Neuronal stem cell (in vitro differentiated cells): Measurements from ENCODE around the gene ADARB1.

ENCODE experiments used
- DNase-seq: peaks from one replicate; pipeline ENCODE4 v3.0.0-alpha.2; 2013; ENCODE audit warnings: low spot score
- H2AFZ ChIP-seq: one replicate; pipeline ENCODE4 v1.6.1; 2013; ENCODE audit warnings: mild to moderate bottlenecking, low read length, inconsistent platforms
- H2AK5ac ChIP-seq: 2 replicates; pipeline ENCODE4 v1.6.1; 2013; ENCODE audit warnings: low read depth, mild to moderate bottlenecking, inconsistent platforms, low read length, moderate library complexity, mixed read lengths
- H2BK120ac ChIP-seq: 2 replicates; pipeline ENCODE4 v1.6.1; 2013; ENCODE audit warnings: low read depth, mild to moderate bottlenecking, inconsistent platforms, low read length, moderate library complexity, mixed read lengths
- H2BK12ac ChIP-seq: one replicate; pipeline ENCODE4 v1.6.1; 2013; ENCODE audit warnings: low read length, inconsistent platforms
- H2BK15ac ChIP-seq: 2 replicates; pipeline ENCODE4 v1.6.1; 2013; ENCODE audit warnings: mild to moderate bottlenecking, low read length, inconsistent platforms, mixed read lengths
- H2BK5ac ChIP-seq: one replicate; pipeline ENCODE4 v1.6.1; 2013; ENCODE audit warnings: inconsistent platforms, mild to moderate bottlenecking, low read length, moderate library complexity
- H3K14ac ChIP-seq: one replicate; pipeline ENCODE4 v1.6.1; 2013; ENCODE audit warnings: low read length, inconsistent platforms
- H3K18ac ChIP-seq: 2 replicates; pipeline ENCODE4 v1.6.1; 2013; ENCODE audit warnings: low read length, inconsistent platforms
- H3K23ac ChIP-seq: 2 replicates; pipeline ENCODE4 v1.6.1; 2013; ENCODE audit warnings: low read depth, mild to moderate bottlenecking, mixed read lengths, low read length, inconsistent platforms; ENCODE audit not compliant: poor library complexity
- H3K27ac ChIP-seq: replicated peaks from 3 replicates; pipeline ENCODE4 v1.5.1; 2013; ENCODE audit warnings: low read length, inconsistent platforms
- H3K27me3 ChIP-seq, 3 experiments: 2 replicates each; pipeline ENCODE4 v1.6.1; 2013; ENCODE audit warnings: low read length in 3 of 3, mild to moderate bottlenecking in 2 of 3, inconsistent platforms in 1 of 3, low read depth in 1 of 3, mixed read lengths in 1 of 3, moderate library complexity in 1 of 3; ENCODE audit not compliant: control insufficient read depth in 3 of 3, insufficient read depth in 3 of 3
- H3K36me3 ChIP-seq, 2 donors: replicated peaks in 1 of 2; 2 replicates each; pipeline ENCODE4 v1.6.1; 2013; ENCODE audit warnings: low read length in 2 of 2; ENCODE audit not compliant: control insufficient read depth in 2 of 2, insufficient read depth in 2 of 2
- H3K4ac ChIP-seq: 2 replicates; pipeline ENCODE4 v1.6.1; 2013; ENCODE audit warnings: inconsistent platforms, mild to moderate bottlenecking, low read length, moderate library complexity
- H3K4me1 ChIP-seq, 2 donors: 1 replicate in 1 of 2; 2 replicates in 1 of 2; pipeline ENCODE4 v1.6.1; 2013; ENCODE audit warnings: low read length in 2 of 2, low read depth in 1 of 2; ENCODE audit not compliant: control insufficient read depth in 2 of 2, insufficient read depth in 1 of 2
- H3K4me2 ChIP-seq: one replicate; pipeline ENCODE4 v1.6.1; 2013; ENCODE audit warnings: mild to moderate bottlenecking, low read length, inconsistent platforms; ENCODE audit not compliant: insufficient read depth, poor library complexity, severe bottlenecking
- H3K4me3 ChIP-seq, 2 donors: 2 replicates each; pipeline ENCODE4 v1.5.1; 2013; ENCODE audit warnings: low read length in 2 of 2, mild to moderate bottlenecking in 2 of 2, inconsistent platforms in 1 of 2, moderate library complexity in 1 of 2
- H3K79me1 ChIP-seq: one replicate; pipeline ENCODE4 v1.6.1; 2013; ENCODE audit warnings: low read depth, mild to moderate bottlenecking, inconsistent platforms, low read length, moderate library complexity
- H3K9ac ChIP-seq: one replicate; pipeline ENCODE4 v1.6.1; 2013; ENCODE audit warnings: mild to moderate bottlenecking, low read depth, low read length, inconsistent platforms; ENCODE audit not compliant: poor library complexity
- H3K9me3 ChIP-seq, 2 donors: replicated peaks in 1 of 2; 2 replicates each; pipeline versions ENCODE3 to v1.6.1; 2013; ENCODE audit warnings: low read length in 2 of 2, mild to moderate bottlenecking in 2 of 2, inconsistent platforms in 1 of 2, low read depth in 1 of 2, mixed read lengths in 1 of 2, moderate library complexity in 1 of 2; ENCODE audit not compliant: control insufficient read depth in 2 of 2, insufficient read depth in 1 of 2
- H4K8ac ChIP-seq: one replicate; pipeline ENCODE4 v1.6.1; 2013; ENCODE audit warnings: low read depth, mild to moderate bottlenecking, inconsistent platforms, low read length, moderate library complexity
- H4K91ac ChIP-seq: one replicate; pipeline ENCODE4 v1.6.1; 2013; ENCODE audit warnings: low read length, low read depth, mild to moderate bottlenecking, inconsistent platforms; ENCODE audit not compliant: poor library complexity
- WGBS, 2 donors: extraction: QIAGEN DNeasy Blood & Tissue Kit; methylation state at CpG; one replicate each; pipeline ENCODE4 v1.1.7; 2013; ENCODE audit warnings: missing lambda C conversion rate in 2 of 2, mixed read lengths in 1 of 2; ENCODE audit not compliant: insufficient read length in 2 of 2, insufficient replicate concordance in 1 of 2; ENCODE audit errors: extremely low coverage in 2 of 2; 5-methylcytosine and 5-hydroxymethylcytosine counted together

ADARB1 gene

DNA sequence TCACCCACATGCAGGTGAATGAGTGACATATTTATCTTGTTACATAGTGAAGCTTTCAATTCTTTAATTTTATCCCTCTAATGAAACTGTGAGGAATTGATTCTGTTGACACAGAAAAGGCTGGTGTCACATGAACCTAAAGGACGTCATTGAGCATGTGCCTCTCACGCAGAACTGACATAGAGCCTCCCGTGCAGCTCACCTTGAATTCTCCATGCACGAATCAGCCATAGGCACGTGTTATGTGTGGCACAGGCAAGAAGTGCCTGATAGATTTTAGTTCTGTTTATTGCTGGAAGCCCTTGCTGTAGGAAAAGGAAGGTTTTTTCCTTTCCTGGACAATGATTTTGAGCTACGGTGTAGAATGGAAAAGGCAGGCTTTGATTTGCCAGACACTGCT, 11.3 kb downstream of the ADARB1 start:
- no peaks in the 10 kb centered on the region for H3K4me1 ChIP-seq
- no peak overlapping the region for H2BK15ac ChIP-seq
- no CpG with 5 or more reads among the region's 6 CpGs for WGBS, 2 donors
- DNase-seq, result no peak
- H3K4me2 ChIP-seq, result no peak overlapping the region
- H2AK5ac ChIP-seq, result no peak overlapping the region
- H3K27ac ChIP-seq, result no peak overlapping the region
- no peaks in the 10 kb centered on the region for H3K9me3 ChIP-seq
- H2BK12ac ChIP-seq, result no peak overlapping the region
- no peak overlapping the region for H3K18ac ChIP-seq
- no peaks in the 10 kb centered on the region for H3K36me3 ChIP-seq
- peaks cover 2% of the 10 kb centered on the region for H3K79me1 ChIP-seq
- H2AFZ ChIP-seq, result no peak overlapping the region
- no peaks in the 10 kb centered on the region for H3K27me3 ChIP-seq
- no peak overlapping the region for H3K9ac ChIP-seq
- H3K14ac ChIP-seq, result no peak overlapping the region
- no peak overlapping the region for H2BK120ac ChIP-seq
- no peak overlapping the region for H4K91ac ChIP-seq
- H4K8ac ChIP-seq, result no peak overlapping the region
- H3K4me3 ChIP-seq, result no peak overlapping the region
- no peak overlapping the region for H3K4ac ChIP-seq
- no peak overlapping the region for H3K23ac ChIP-seq
- no peak overlapping the region for H2BK5ac ChIP-seq

DNA sequence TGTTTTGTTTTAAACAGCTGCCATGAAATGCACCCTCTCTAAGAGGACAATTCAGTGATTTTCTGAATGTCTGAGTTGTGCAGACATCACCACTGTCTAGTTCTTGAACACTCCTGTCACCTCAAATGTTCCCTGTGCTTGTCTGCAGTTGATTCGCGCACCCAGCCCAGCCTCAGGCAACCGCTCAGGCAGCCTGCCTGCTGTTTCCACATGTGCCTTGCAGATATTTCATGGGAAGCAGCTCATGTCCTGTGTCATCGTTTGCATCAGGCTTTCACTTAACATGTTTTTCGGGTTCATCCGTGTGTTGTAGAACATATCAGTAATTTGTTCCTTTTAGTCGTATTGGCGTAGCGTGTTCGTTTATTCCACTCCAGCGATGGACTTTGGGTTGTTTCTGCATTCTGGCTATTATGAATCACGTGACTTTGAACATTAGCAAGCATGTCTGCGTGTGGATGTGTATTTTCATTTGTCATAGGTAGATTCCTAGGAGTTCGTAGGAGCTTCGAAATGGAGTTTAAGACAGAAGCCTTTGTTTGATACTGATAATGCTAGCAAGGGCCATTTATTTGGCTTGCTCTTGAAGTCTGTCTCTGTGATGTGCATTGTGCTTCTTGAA, 12.1 kb downstream of the ADARB1 start:
- Histone ChIP-seq H3K36me3 (no peaks in the 10 kb centered on the region), H2AFZ (no peak overlapping the region), H3K9ac (no peak overlapping the region), H3K18ac (no peak overlapping the region), H3K4me3 (no peak overlapping the region), H3K14ac (no peak overlapping the region), H2BK12ac (no peak overlapping the region), H3K79me1 (peaks cover 2% of the 10 kb centered on the region), H2AK5ac (no peak overlapping the region), H3K4me2 (no peak overlapping the region), H3K4ac (no peak overlapping the region), H4K8ac (no peak overlapping the region), H3K23ac (no peak overlapping the region), H2BK120ac (no peak overlapping the region), H3K9me3 (no peaks in the 10 kb centered on the region), H3K27me3 (no peaks in the 10 kb centered on the region), H3K4me1 (peaks cover under 1% of the 10 kb centered on the region in 2 donors), H2BK5ac (no peak overlapping the region), H4K91ac (no peak overlapping the region), H3K27ac (no peak overlapping the region), H2BK15ac (no peak overlapping the region)
- no peak for DNase-seq
- WGBS, 2 donors, result no CpG with 5 or more reads among the region's 15 CpGs

DNA sequence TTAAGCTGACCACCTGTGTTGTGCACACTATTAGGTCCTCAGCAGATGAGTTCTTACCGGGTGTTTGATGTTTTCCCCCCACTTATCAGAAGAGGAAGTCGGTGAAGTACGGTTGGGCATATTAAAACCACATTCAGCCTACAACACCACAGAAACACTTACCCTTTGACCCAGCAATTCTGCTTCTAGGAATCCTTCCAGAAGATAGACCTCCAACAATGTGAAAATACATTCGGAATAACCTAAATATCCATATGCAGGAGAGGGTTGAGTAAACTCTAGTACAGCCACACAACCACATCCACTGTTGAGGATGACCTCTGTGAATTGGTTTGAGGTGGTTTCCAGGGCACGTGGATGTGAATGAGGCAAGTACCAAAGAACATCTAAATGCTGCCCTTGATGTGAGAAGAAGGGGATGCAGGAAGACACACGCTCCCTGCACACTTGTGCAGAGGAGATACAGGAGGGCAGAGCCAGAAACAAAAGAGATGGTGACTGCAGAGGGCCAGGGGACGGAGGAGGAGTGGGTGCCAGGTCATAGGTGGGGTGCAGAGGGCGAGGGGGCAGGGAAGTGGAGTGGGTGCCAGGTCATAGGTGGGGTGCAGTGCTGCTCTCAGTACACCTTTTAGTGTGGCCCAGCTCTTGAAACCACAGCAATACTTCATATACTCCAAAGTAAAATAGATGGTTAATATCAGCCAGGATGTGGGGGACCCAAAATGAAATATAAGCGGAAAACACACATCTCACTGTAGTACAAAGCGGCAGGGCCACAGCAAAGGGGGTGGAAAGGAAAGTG, 12.8 kb downstream of the ADARB1 start:
- Histone ChIP-seq H2BK120ac (no peak overlapping the region), H3K4ac (no peak overlapping the region), H3K36me3 (no peaks in the 10 kb centered on the region), H2AFZ (no peak overlapping the region), H3K27me3 (no peaks in the 10 kb centered on the region), H3K27ac (no peak overlapping the region), H3K9ac (no peak overlapping the region), H3K79me1 (peaks cover 2% of the 10 kb centered on the region), H3K23ac (peak overlapping the region; percentile 21), H3K18ac (peak overlapping the region; percentile 24), H3K4me2 (no peak overlapping the region), H3K4me1 (peaks cover 2% of the 10 kb centered on the region in 2 donors), H4K8ac (no peak overlapping the region), H3K4me3 (peak overlapping the region in 1 of 2 donors; percentile 43), H2BK15ac (no peak overlapping the region), H3K9me3 (no peaks in the 10 kb centered on the region), H2BK12ac (no peak overlapping the region), H2AK5ac (no peak overlapping the region), H2BK5ac (no peak overlapping the region), H3K14ac (no peak overlapping the region), H4K91ac (no peak overlapping the region)
- no peak for DNase-seq
- WGBS, 2 donors, result no CpG with 5 or more reads among the region's 10 CpGs

DNA sequence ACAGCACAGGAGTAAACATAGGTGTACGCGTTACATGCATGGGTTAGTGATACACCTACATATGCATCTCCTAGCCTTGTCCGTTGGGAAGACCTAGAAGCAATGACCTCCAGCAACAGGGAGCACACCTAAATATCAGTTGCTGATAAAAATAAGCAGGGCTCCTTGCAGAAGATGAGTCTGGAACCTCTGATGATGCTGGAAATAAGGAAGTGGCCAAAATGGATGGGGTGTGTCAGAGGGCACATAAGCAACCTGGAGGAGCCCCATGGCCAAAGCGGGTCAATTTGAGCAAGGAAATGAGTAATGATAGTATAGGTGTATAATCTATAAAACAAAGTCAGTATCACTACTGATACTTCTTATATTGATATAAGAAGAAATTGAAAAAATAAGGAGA, 13.7 kb downstream of the ADARB1 start:
- Histone ChIP-seq H2BK12ac (no peak overlapping the region), H3K23ac (no peak overlapping the region), H4K91ac (no peak overlapping the region), H2BK120ac (no peak overlapping the region), H3K36me3 (no peaks in the 10 kb centered on the region), H3K18ac (no peak overlapping the region), H3K9ac (no peak overlapping the region), H3K4me2 (no peak overlapping the region), H3K4ac (no peak overlapping the region), H3K9me3 (no peaks in the 10 kb centered on the region), H3K4me3 (no peak overlapping the region), H3K14ac (no peak overlapping the region), H2AK5ac (no peak overlapping the region), H3K27ac (no peak overlapping the region), H2AFZ (no peak overlapping the region), H3K79me1 (peaks cover 2% of the 10 kb centered on the region), H2BK15ac (no peak overlapping the region), H4K8ac (no peak overlapping the region), H2BK5ac (no peak overlapping the region), H3K27me3 (no peaks in the 10 kb centered on the region), H3K4me1 (peaks cover 2 to 3% of the 10 kb centered on the region in 2 donors)
- no CpG with 5 or more reads among the region's 4 CpGs for WGBS, 2 donors
- DNase-seq, result no peak
